Myocyte (in vitro differentiated cells): ENCODE results near the gene NUTM2E. TPM values are rescaled to one million over a fixed set of nuclear protein-coding genes. Genes with fewer than 3 reads are reported as not detected.
"Not testable (repeated sequence)": the region's sequence is repeated elsewhere in the genome, so short reads cannot be mapped to it uniquely, and the experiment has no call there.

ENCODE experiments used
- DNase-seq: peaks from one replicate; pipeline ENCODE4 v3.0.0-alpha.2; 2012; ENCODE audit warnings: low read depth
- total RNA-seq: library from RNA; depleted of rRNA; stranded (reverse); fragments of >200 nt; gene quantifications from 2 replicates; pipeline ENCODE4 v1.2.3, GENCODE V29; 2014

The NUTM2E gene
- total RNA-seq, 1 donor from 2014 or later: not detected

GRCh38 chr10:79862803-79863202 lies 36.3 kb downstream of the NUTM2E start:
- not testable (repeated sequence) for DNase-seq

GRCh38 chr10:79866903-79867551 lies 40.5 kb downstream of the NUTM2E start:
- DNase-seq: not testable (repeated sequence)

- DNase-seq: peak; percentile 41
Measured at GRCh38 chr10:79868023-79868422, 41.5 kb downstream of the NUTM2E start.

GRCh38 chr10:79869439-79870097 lies 43.0 kb downstream of the NUTM2E start:
- DNase-seq: peak; percentile 24

- DNase-seq: not testable (repeated sequence)
Measured at GRCh38 chr10:79871729-79872128, 45.2 kb downstream of the NUTM2E start.

Other genes with a start within 250 kb of the NUTM2E start
- not detected in 2 replicates for gene SFTPA1, start 215.8 kb upstream of the NUTM2E start, total RNA-seq
- 0.21 and 0.36 TPM in 2 replicates for gene NUTM2B, start 123.5 kb upstream of the NUTM2E start, total RNA-seq
- gene SFTPD, start 122.4 kb downstream of the NUTM2E start, total RNA-seq: not detected in 2 replicates